Sciatic nerve (tissue), 2 donors: ENCODE results near the gene EEF2K. TPM values are rescaled to one million over a fixed set of nuclear protein-coding genes. Genes with fewer than 3 reads are reported as not detected.
"Not testable (repeated sequence)": the region's sequence is repeated elsewhere in the genome, so short reads cannot be mapped to it uniquely, and the experiment has no call there.

Source experiments
- ATAC-seq: fragments of 200-7000 bp; cut with Tn5 transposase; one replicate; pipeline ENCODE4 v1.9.1; 2020; ENCODE audit warnings: mild to moderate bottlenecking, moderate library complexity
- DNase-seq: peaks from one replicate; pipeline ENCODE4 v3.0.0-alpha.2; 2020; ENCODE audit warnings: low spot score
- intact Hi-C: fragments of 100-400 bp; cut with DNase I; formaldehyde crosslinking; loops from one replicate; pipeline ENCODE4 v1.14.2; 2022
- total RNA-seq: library from RNA; stranded (reverse); fragmentation: NEBNext Ultra II Directional; extraction: Animal tissue kit (Norgen Biotek cat#: 25700); gene quantifications from one replicate; pipeline ENCODE4 v1.2.1, GENCODE V29; 2021
- donor health status: DM: no; HTN: no; CAD: no.
- donor health status: DM: no; HTN: no; CAD: no.

EEF2K gene
- total RNA-seq, 1 donor from 2014 or later: 47.0 TPM

DNA sequence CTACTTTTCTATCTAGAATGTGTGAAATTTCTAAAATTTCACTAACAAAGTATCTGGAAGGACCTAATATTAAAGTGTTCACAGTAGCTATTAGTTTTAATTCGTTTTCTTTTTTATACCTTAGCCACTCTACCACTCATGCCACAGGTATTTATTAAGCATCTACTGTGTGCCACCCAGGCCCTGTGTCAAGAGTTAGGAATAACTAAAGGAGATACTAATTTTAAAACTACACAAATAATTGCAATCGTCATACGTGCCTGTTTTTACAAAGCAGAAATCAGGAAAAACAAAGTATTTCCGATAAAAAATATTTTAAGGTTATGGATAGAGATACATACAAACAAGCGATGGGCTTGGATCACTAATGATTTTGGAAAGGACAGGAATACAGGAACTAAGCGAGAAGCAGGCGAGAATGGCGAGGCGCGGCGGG, 483 bp upstream of the EEF2K start:
- intact Hi-C loops: loop anchor here (5.0 kb wide), 1 partner anchor 92 kb away; the partner anchor contains the start of gene POLR3E

DNA sequence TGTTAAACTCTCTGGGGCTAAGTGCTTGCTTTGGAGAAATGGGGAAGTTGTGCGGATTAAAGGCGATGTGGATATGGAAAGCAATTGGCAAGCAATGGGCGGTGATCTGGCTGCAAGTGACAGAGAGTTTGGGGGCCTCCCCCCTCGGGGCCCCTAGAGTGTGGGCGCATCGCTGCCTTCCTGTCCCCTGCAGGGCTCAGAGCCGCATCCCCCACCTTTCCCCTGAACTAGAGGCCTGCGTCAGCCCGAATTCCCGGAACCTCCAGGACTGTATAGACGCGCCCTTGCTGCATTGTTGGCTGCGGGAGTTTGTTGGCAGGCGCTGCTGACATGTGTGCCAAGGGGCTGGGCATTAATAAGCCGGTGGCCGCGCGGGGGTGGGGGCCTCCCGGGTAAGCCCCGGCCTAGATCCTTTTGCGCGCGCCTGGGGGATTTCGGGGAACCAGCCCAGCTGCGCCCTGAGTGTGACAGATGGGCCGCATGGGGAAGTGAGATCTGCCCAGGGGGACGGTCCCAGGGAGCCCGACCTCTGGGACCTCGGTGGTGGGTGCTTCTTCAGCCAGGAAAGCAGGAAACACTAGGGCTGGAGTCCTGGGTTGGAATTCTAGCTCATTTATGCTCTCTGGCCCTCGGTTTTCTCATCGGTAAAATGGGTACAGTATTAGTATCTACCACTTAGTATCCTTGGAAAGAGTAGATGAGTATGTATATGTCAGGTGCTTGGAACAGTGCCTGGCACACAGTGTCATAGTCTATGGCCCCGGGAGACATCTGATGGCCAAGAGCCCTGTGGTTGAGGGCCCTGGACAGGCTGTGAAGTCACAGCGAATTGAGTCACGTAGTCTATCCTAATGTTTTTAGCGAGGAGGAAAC, 1.0 kb downstream of the EEF2K start:
- peak; percentile 71 for ATAC-seq
- intact Hi-C loops: loop anchor here (5.0 kb wide), 1 partner anchor 90 kb away; the partner anchor contains the start of gene POLR3E
- DNase-seq: peak; percentile 87

More for the DNA sequence above, 483 bp upstream of the EEF2K start:
- no peak for ATAC-seq
- no peak for DNase-seq

DNA sequence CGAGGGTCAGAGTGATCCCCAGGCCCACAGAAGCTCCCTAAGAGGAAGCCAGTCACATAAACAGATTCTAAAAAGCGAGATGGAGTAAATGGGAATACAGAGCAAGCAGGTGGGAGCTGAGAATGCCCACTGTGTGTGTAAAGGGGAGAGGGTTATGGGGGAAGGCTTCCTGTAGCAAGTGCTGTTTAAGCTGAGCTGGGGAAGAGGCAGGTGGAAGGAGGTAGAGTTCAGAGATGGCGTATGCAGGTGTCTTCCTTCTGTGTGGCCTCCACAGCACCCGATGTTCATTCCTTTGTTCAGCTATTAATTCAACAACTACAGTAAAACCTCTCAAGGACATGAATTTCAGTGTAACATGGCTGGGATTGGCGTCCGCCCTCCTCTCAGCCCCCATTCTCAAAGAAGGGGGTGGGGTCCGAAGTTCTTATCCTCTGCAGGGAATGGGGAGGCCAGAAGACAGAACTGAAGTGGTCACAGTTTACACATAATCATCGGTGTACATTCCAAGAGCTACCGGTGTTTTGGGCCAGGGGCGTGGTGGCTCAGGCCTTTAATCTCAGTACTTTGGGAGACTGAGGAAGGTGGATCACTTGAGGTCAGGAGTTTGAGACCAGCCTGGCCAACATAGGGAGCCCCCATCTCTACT, 1.8 kb downstream of the EEF2K start:
- ATAC-seq: no peak
- intact Hi-C loops: loop anchor here (5.0 kb wide), 1 partner anchor 89 kb away; the partner anchor contains the start of gene POLR3E
- no peak for DNase-seq

DNA sequence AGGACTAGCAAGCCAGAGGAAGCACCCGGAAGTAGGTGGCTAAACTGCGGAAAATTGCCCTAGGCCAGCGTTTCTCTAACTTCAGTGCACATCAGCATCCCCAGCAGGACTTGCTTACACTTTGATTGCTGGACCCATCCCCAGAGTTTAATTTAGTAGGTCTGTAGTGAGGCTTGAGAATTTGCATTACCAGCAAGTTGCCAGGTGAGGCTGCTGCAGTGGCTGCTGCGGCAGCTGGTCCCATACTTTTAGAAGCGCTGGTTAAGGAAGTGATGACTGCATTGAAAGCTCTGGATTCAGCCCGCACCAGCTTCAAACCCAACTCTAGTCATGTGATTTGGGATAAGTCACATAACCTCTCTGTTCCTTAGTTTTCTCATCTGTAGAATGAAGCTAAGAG, 4.2 kb downstream of the EEF2K start:
- DNase-seq (no peak), ATAC-seq (no peak)
- intact Hi-C loops: no loop called here

DNA sequence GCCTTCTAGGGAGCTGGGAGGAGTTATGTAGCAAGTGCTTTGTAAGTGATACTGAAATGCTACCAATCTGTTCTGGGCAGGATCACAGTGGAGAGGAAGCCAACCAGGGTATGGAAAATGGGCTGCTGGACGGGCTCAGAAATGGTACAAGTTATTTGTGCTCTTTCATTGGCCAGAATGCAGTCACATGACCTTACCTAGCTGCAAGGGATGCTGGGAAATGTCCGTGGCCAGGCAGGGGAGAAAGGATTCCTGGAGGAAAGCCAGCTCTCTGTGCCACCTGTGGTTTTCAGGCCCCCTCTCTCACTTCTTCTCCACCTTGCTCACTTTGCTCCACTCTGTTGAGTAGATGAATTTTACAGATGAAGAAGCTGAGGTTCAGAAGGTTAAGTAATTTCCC, 4.8 kb downstream of the EEF2K start:
- no peak for DNase-seq
- intact Hi-C loops: no loop called here
- ATAC-seq: no peak

DNA sequence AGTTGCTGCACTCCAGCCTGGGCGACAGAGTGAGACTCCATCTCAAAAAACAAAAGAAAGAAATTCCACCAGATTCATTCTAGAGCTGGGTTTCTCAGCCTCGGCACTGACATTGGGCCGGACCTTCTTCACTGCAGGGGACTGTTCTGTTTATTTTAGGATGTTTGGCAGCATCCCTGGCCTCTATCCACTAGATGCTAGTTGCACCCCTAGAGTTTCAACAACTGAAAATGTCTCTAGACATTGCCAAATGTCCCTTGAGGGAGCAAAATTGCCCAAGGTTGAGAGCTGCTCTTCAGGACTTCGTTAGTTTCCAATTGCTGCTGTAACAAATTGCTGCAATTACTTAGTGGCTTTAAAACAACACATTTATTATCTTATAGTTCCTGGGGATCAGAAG, 7.2 kb downstream of the EEF2K start:
- intact Hi-C loops: no loop called here
- no peak for DNase-seq
- ATAC-seq: no peak

DNA sequence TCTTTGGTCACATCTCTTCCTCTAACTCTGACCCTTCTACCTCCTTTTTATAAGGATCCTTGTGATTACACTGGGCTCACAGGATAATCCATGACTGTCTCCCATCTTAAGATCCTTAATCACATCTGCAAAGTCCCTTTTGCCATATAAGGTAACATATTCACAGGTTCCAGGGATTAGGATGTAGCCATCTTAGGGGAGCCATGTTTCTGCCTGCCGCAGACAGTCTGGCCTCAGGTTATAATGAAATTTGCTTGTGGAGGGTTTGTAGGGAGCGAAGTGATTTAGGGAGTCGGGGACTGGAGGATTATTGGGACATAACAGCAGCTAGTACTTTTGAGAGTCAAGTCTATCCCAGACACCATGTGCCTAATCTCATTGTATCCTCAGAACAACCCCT, 7.7 kb downstream of the EEF2K start:
- intact Hi-C loops: no loop called here
- DNase-seq (no peak), ATAC-seq (no peak)

DNA sequence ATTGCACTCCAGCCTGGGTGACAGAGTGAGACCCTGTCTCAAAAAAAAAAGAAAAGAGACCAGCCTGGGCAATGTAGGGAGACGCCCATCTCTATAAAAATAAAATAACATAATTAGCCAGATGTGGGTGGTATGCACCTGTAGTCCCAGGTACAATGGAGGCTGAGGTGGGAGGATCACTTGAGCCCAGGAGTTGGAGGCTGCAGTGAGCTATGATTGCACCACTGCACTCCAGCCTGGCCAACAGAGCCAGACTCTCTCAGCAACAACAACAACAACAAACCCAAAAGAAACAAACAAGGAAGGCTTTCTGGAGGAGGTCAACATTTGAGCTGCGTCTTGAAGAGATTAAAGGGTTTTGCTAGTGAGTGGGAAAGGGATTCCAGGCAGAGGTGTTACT, 8.3 kb downstream of the EEF2K start:
- DNase-seq (no peak), ATAC-seq (no peak)
- intact Hi-C loops: no loop called here

DNA sequence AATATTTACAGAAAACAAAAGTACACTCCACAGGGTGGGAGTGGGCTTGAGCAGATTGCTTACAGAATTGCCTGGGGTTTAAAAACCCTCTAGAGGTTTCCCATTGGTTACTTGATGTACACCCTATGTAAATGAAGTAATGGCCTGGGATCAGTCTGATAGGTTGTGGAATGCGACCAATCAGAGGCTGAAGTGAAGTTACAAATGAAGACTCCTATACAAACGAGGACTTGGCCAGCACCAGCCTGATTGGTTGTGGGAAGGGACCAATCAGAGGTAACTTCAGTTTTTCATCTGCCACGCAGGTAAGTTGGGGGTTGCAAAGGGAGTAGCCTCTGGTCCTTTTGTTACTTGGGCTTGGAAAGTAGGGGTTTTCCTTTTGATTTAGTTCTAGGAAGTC, 8.8 kb downstream of the EEF2K start:
- no peak for DNase-seq
- intact Hi-C loops: no loop called here
- no peak for ATAC-seq

DNA sequence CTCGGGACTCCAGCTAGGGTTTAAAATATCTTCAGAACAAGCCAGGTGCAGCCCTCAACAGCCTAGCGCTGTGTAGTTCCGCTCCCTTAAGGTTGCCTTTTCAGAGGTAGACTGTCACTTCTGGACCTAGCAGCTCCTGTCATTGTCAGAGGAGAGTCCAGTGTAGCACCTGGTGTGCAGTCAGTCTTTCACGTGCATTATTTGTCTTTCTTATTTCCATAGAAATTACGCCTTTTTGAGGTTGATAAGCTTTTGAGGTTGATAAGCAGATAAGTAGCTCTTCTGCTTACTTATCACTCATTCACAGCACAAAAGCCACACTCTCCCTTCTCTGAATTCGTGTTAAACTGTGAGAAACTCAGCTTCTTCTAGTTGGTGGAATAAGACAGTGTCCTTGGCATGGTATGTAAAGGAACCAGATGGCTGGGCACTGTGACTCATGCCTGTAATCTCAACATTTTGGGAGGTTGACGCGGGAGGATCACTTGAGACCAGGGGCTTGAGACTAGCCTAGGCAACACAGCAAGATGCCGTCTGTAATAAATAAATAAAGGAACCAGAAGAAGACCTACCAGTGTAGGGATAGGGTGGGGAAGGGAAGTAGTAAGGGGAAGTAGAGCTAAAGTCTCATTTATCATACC, 10.2 kb downstream of the EEF2K start:
- intact Hi-C loops: no loop called here
- DNase-seq: no peak
- no peak for ATAC-seq

DNA sequence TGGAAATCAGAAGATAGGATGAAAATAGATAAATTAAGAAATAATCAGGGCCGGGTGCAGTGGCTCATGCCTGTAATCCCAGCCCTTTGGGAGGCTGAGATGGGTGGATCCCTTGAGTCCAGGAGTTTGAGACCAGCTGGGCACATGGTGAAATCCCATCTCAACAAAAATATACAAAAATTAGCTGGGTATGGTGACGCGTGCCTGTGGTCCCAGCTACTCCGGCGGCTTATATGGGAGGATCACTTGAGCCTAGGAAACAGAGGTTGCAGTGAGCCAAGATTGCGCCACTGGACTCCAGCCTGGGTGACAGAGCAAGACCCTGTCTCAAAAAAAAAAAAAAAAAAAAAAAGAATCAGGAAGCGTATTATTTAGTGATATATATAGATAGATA, 10.8 kb downstream of the EEF2K start:
- not testable (repeated sequence) for ATAC-seq

DNA sequence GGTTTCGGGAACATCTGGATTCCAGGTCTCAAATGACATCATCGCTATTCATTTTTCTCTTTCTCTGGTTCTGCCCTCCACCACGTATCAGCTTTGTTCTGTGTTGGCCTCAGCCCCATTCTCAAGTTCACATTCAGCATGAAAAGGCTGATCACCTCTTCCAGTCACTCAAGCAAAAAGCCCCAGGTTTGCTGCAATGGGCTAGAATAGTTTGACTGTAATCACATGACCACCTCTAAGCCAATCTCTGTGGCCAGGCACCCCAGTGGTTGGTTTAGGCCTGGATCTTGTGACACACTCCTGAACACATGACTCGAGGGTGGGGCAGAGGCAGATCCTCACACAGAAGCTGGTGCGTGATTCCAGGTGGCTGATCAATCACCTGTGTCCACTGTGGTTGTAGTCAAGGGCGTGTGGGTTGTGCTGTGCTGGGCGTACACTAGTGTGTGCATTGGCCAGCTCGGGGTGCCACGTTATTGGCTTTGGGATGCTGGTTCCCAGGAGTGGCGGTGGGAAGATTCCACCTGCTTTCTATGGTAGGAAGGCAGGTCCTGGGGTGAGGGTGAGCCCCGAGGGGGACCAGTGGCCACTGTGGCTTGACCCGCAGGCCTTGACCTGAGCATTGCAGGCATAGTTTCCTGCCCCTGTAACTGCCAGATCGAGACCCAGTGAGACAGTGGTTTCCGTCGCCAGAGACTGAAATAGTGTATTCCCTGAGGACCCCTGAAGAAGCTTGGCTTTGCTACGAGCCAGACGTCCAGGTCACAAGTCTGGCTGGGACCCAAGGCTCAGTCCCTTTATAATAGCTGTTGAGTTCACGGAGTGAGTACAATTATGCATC, 12.0 kb downstream of the EEF2K start:
- intact Hi-C loops: no loop called here
- DNase-seq: no peak
- ATAC-seq: peak; percentile 41

More for the DNA sequence above, 10.8 kb downstream of the EEF2K start:
- intact Hi-C loops, DNase-seq: not testable (repeated sequence)

DNA sequence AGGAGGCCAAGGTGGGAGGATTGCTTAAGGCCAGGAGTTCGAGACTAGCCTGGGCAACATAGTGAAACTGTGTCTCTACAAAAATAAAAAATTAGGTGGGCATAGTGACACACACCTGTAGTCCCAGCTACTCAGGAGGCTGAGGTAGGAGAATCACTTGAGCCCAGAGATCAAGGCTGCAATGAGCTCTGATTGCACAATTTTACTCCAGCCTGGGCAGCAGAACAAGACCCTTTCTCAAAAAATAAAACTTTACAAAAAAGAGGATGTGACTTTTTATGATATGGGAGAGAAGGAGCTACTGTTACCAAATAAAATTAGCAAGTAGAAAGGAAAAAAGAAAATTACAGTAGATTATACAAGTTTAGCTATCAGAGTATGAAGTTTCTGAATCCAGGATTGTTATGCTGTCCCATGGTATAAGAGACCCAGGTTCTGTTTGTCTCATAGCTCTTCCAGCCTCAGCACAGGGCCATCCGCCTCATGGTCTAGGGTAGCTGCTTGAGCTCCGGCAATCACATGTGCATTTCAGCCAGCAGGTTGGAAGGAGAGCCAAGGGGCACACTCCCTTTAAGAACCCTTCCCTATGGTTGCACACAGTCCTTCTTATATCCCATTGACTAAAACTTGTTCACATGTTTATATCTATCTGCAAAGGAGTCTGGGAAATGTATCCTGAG, 13.5 kb downstream of the EEF2K start:
- intact Hi-C loops: no loop called here
- no peak for ATAC-seq

DNA sequence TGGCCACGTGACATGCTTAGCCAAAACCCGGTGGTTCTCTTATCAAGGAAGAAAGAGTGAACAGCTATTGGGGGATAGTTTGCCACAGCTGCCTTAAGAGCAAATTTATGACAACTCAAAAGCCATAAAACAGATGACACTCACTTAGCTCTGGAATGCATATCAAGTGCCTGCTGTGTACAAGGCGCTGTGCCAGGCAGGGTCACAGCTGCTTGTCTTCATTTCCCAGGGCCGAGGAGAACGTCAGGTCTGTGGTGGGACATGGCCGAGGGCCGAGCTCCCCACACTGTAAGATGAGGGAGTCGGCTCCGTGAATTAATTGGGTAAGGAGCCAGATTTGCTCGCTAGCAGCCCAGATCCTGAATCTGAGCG, 14.0 kb downstream of the EEF2K start:
- ATAC-seq: no peak
- intact Hi-C loops: no loop called here
- no peak for DNase-seq

More for the DNA sequence above, 13.5 kb downstream of the EEF2K start:
- DNase-seq: no peak

DNA sequence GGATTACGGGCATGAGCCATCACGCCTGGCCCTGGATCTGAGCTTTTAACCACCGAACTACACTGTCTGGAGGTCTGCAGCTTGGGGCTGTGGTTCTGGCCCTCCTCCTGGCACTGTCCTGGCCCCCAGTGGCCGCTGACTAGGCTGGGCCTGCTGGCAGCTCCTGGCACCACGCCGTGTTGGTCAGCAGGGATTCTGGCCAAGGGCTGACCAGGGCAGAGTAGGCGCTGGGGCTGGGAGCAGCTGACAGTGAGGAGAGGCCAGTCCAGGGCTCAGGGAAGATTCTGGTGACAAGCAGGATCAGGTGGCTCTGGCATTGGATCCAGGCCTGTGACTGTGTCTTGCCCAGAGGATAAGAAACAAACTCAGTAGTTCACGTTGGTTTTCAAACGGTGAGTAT, 14.6 kb downstream of the EEF2K start:
- intact Hi-C loops: no loop called here
- DNase-seq (peak; percentile 77), ATAC-seq (peak; percentile 74)

DNA sequence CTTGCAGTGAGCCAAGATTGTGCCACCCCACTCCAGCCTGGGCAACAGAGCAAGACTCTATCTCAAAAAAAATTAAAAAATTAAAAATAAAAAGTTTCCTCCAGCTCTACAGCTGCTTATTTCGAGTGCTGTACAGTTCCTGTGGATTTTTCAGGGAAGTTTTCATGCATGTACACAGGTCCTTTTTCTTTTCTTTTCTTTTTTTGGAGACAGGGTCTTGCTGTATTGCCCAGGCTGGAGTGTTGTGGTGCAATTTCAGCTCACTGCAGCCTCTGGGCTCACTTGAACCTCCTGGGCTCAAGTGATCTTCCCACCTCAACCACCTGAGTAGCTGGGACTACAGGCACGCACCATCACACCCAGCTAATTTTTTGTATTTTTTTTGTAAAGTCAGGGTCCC, 15.9 kb downstream of the EEF2K start:
- intact Hi-C loops: no loop called here
- DNase-seq: no peak
- ATAC-seq: no peak

DNA sequence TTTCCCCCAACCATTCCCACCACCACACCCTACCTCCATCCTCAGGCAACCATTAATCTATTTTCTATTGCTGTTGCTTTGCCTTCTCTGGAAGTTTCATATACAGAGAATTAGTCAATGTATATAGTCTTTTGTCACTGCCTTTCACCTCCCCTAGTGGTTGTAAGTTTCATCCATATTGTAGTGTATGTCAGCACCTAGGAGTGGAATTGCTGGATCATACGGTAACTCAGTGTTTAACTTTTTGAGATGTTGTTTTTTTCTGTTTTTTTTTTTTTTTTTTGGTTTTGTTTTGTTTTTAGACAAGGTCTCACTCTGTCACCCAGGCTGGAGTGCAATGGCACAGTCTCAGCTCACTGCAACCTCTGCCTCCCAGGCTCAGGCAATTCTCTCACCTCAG, 16.9 kb downstream of the EEF2K start:
- DNase-seq (no peak), ATAC-seq (no peak)
- intact Hi-C loops: no loop called here

DNA sequence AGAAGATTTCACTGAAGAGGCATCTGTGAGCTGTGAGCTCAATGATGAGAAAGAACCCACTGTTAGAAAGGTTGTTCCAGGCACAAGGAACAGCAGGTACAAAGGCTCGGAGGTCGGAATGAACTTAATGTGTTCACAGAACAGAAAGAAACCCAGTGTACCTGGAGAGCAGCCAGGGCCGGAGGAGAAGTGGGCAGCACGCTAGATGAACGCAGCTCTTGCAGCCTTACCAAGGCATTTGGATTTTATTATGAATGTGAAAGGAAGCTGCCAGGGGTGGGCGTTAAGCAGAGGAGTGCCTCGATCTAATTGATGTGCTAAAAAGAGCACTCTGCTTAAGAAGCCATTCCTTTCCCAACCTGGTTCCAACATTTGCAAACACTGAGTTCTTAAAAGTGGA, 19.0 kb downstream of the EEF2K start:
- intact Hi-C loops: no loop called here
- DNase-seq (no peak), ATAC-seq (peak; percentile 24)
